ENCODE measurements around the gene PEX11A.

DNA sequence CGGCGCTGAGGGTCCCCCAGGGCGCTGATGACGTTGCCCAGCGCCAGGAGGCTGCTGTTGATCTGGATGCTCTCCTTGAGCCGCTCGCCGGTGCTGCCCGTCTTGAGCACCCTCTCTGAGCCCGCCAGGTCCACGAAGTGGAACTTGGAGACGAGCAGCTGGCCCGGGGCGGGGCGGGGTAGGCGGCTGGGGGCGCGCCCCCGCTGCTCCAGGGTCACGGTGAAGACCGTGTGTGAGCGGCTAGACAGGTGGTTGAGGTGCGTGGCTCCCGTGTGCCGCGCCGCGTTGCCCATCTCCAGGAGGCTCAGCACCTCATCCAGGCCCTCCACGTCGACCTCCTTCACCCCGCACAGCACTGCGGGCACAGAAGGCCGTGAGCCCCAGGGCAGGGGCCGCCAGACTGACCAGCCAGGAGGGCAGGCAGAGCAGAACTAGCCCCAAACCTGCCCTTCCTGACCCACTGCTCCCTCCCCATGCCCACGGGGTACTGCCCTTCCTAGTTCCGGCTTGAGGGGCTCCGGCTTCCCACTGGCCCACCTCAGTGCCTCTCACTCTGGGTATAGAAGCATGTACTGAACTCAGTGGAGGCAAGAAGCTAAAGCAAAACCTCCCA, 41.4 kb downstream of the PEX11A start:
- TF ChIP-seq, protein P1, sequence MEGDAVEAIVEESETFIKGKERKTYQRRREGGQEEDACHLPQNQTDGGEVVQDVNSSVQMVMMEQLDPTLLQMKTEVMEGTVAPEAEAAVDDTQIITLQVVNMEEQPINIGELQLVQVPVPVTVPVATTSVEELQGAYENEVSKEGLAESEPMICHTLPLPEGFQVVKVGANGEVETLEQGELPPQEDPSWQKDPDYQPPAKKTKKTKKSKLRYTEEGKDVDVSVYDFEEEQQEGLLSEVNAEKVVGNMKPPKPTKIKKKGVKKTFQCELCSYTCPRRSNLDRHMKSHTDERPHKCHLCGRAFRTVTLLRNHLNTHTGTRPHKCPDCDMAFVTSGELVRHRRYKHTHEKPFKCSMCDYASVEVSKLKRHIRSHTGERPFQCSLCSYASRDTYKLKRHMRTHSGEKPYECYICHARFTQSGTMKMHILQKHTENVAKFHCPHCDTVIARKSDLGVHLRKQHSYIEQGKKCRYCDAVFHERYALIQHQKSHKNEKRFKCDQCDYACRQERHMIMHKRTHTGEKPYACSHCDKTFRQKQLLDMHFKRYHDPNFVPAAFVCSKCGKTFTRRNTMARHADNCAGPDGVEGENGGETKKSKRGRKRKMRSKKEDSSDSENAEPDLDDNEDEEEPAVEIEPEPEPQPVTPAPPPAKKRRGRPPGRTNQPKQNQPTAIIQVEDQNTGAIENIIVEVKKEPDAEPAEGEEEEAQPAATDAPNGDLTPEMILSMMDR (IDR thresholded peaks at IDR 0.05) = no peak
- TF ChIP-seq USF2 (IDR thresholded peaks at IDR 0.05) (no peak), CEBPB (IDR thresholded peaks at IDR 0.05) (no peak), HEYL (CRISPR knock-in tag; IDR thresholded peaks at IDR 0.05) (no peak), ESRRA (IDR thresholded peaks at IDR 0.05; ENCODE audit: borderline replicate concordance, low read length) (no peak), EP300 (IDR thresholded peaks at IDR 0.05) (no peak), ELK1 (IDR thresholded peaks at IDR 0.05; ENCODE audit: low read depth, low read length) (no peak), ZFP36 (IDR thresholded peaks at IDR 0.05; ENCODE audit: borderline replicate concordance, partially characterized antibody) (no peak), POLR2A (IDR thresholded peaks at IDR 0.05; ENCODE audit: low read length) (no peak), ZNF302 (CRISPR knock-in tag; IDR thresholded peaks at IDR 0.05) (no peak), E2F6 (IDR thresholded peaks at IDR 0.05; ENCODE audit: borderline replicate concordance, low read depth) (no peak), NFE2L2 (conservative IDR thresholded peaks at IDR 0.05; ENCODE audit: low read length) (no peak), HDAC2 (IDR thresholded peaks at IDR 0.05) (no peak)
